ENCODE measurements around the gene STAT5A. TPM values are rescaled to one million over a fixed set of nuclear protein-coding genes. Genes with fewer than 3 reads are reported as not detected.
"Not testable (repeated sequence)": the region's sequence is repeated elsewhere in the genome, so short reads cannot be mapped to it uniquely, and the experiment has no call there.

STAT5A gene
- total RNA-seq = 10 to 100 TPM in 8 of 9 donors, 1 to 10 TPM in 1; 7.5 to 44.0 (median 15.7) TPM
- polyA plus RNA-seq = 1 to 10 TPM; 4.9 to 9.0 TPM
- long read RNA-seq, donor 1, transcript STAT5A-211 (19 exons, 3,318 nt) = major isoform, 13 of 33 reads
- long read RNA-seq, donor 1, partial matches to known transcripts = 16 of 33 reads
- long read RNA-seq, donor 1, other reads (novel, unspliced or antisense) = 2 of 33 reads
- long read RNA-seq, donor 2, transcript STAT5A-211 (19 exons, 3,318 nt) = major isoform, 22 of 51 reads
- long read RNA-seq, donor 2, partial matches to known transcripts = 18 of 51 reads
- long read RNA-seq, donor 2, other reads (novel, unspliced or antisense) = 7 of 51 reads
- long read RNA-seq, donor 3, transcript STAT5A-211 (19 exons, 3,318 nt) = major isoform, 6 of 22 reads
- long read RNA-seq, donor 3, partial matches to known transcripts = 9 of 22 reads
- long read RNA-seq, donor 3, other reads (novel, unspliced or antisense) = 3 of 22 reads

DNA sequence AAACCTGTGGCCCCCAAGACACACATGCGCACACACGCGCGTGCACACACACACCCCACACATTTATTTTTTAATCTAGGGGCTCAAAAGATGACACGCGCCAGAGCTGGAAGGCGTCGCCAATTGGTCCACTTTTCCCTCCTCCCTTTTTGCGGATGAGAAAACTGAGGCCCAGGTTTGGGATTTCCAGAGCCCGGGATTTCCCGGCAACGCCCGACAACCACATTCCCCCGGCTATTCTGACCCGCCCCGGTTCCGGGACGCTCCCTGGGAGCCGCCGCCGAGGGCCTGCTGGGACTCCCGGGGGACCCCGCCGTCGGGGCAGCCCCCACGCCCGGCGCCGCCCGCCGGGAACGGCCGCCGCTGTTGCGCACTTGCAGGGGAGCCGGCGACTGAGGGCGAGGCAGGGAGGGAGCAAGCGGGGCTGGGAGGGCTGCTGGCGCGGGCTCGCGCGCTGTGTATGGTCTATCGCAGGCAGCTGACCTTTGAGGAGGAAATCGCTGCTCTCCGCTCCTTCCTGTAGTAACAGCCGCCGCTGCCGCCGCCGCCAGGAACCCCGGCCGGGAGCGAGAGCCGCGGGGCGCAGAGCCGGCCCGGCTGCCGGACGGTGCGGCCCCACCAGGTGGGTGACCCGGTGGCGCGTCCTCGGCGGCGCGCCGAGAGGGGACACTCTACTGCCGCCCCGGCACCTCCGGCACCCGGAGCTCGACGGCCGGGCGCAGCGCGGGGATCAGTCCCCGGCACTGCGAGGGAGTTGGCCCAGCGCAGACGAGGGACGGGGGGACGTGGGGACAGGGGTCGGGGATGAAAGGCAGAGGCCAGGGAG lies at the start of gene STAT5A:
Gene STAT5A (plus strand): TSS at position 522 of the 826 bp plus-strand sequence. CDS start 914 bp downstream, outside the sequence.
- TF ChIP-seq POLR2A (IDR thresholded peaks at IDR 0.05) (peak in 1 of 2 donors; percentile 83), CTCF (IDR thresholded peaks at IDR 0.05) (peak in 1 of 12 donors; percentile 5)
- Histone ChIP-seq H3K36me3 (peaks cover 0 to 23% (median 4%) of the 10 kb centered on the region in 9 donors), H3K4me3 (peak within 1 kb of the TSS; percentile 58 to 93 (median 72)), H3K27ac (peak within 1 kb of the TSS; percentile 79 to 97 (median 91)), H3K9me3 (no peaks in the 10 kb centered on the region), H3K27me3 (no peaks in the 10 kb centered on the region), H3K4me1 (peaks cover 0 to 61% (median 29%) of the 10 kb centered on the region in 12 donors)
- DNase-seq (peak; percentile 92 to 95 (median 94)), ATAC-seq (peak; percentile 82 to 94 (median 92))
- 4 to 13% (median 8%) methylated on average over 23 to 88 of the region's 88 CpGs for WGBS, 4 donors
- intact Hi-C loops (cut with DNase I) = loop anchor here in 1 of 10 donors (10.0 kb wide), 1 partner anchor 93 kb away; the partner anchor contains the start of gene GHDC

- H3K9me3 ChIP-seq; ATAC-seq; H3K4me3 ChIP-seq; H3K36me3 ChIP-seq; H3K27me3 ChIP-seq; DNase-seq; H3K27ac ChIP-seq; intact Hi-C loops (cut with DNase I): not testable (repeated sequence)
- WGBS, 4 donors = 88 to 93% (median 92%) methylated on average over 7 of the region's 7 CpGs
- peaks cover 0 to 12% (median under 1%) of the 10 kb centered on the region in 12 donors for H3K4me1 ChIP-seq
Measured at GRCh38 chr17:42239576-42239975, 48.7 kb upstream of the STAT5A start.

GRCh38 chr17:42240201-42240600 lies 48.1 kb upstream of the STAT5A start:
- H3K4me3 ChIP-seq = no peak overlapping the region
- TF ChIP-seq POLR2A (IDR thresholded peaks at IDR 0.05) (no peak), CTCF (IDR thresholded peaks at IDR 0.05) (no peak)
- no peaks in the 10 kb centered on the region for H3K36me3 ChIP-seq
- ATAC-seq (no peak), DNase-seq (no peak)
- WGBS, 4 donors = 73 to 84% (median 82%) methylated on average over 5 of the region's 5 CpGs
- no peaks in the 10 kb centered on the region for H3K27me3 ChIP-seq
- no peak overlapping the region for H3K27ac ChIP-seq
- H3K9me3 ChIP-seq = no peaks in the 10 kb centered on the region
- H3K4me1 ChIP-seq = peaks cover 0 to 7% (median 0%) of the 10 kb centered on the region in 12 donors
- intact Hi-C loops (cut with DNase I) = no loop called here

- H3K4me1 ChIP-seq; H3K27ac ChIP-seq; DNase-seq; ATAC-seq; intact Hi-C loops (cut with DNase I); H3K4me3 ChIP-seq; H3K27me3 ChIP-seq; H3K9me3 ChIP-seq; H3K36me3 ChIP-seq: not testable (repeated sequence)
- 78 to 86% (median 83%) methylated on average over 4 of the region's 4 CpGs for WGBS, 4 donors
Measured at GRCh38 chr17:42240863-42241262, 47.4 kb upstream of the STAT5A start.

- no peak for TF ChIP-seq CTCF (IDR thresholded peaks at IDR 0.05)
- no peak for TF ChIP-seq POLR2A (IDR thresholded peaks at IDR 0.05)
- H3K4me3 ChIP-seq = no peak overlapping the region
- ATAC-seq (no peak), DNase-seq (no peak)
- H3K9me3 ChIP-seq = no peaks in the 10 kb centered on the region
- WGBS, 4 donors = 92 to 97% (median 96%) methylated on average over 1 of the region's 1 CpG
- no peak overlapping the region for H3K27ac ChIP-seq
- H3K4me1 ChIP-seq = peaks cover 0 to 12% (median 4%) of the 10 kb centered on the region in 12 donors
- intact Hi-C loops (cut with DNase I) = no loop called here
- H3K36me3 ChIP-seq = no peaks in the 10 kb centered on the region
- H3K27me3 ChIP-seq = no peaks in the 10 kb centered on the region
Measured at GRCh38 chr17:42241871-42242270, 46.4 kb upstream of the STAT5A start.

Data from heart left ventricle (tissue), 16 donors.